Measurements from ENCODE around the gene GNPTG.

DNA sequence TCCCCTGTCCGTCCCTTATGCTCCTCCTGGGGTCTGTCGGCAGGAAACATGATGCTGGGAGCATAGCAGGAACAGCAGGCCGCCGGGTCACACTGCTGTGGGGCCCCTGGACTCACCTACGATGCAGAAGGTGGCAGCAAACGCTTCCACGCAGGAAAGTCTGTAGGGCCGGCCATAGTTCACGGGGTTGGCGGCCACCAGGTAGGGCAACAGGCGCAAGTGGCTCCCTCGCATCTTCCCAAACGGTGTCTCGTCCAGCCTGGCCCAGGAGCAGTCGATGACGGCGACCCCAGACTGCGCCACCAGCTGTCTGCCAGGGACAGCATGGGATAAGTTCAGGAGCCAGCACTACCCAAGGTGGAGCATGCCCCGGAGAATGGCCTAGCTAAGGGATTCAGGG is 1.0 kb upstream of the GNPTG start:
- TF ChIP-seq, protein P1, sequence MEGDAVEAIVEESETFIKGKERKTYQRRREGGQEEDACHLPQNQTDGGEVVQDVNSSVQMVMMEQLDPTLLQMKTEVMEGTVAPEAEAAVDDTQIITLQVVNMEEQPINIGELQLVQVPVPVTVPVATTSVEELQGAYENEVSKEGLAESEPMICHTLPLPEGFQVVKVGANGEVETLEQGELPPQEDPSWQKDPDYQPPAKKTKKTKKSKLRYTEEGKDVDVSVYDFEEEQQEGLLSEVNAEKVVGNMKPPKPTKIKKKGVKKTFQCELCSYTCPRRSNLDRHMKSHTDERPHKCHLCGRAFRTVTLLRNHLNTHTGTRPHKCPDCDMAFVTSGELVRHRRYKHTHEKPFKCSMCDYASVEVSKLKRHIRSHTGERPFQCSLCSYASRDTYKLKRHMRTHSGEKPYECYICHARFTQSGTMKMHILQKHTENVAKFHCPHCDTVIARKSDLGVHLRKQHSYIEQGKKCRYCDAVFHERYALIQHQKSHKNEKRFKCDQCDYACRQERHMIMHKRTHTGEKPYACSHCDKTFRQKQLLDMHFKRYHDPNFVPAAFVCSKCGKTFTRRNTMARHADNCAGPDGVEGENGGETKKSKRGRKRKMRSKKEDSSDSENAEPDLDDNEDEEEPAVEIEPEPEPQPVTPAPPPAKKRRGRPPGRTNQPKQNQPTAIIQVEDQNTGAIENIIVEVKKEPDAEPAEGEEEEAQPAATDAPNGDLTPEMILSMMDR (IDR thresholded peaks at IDR 0.05 in 4 of 5, conservative IDR thresholded peaks at IDR 0.05 in 1 of 5), result no peak
- TF ChIP-seq POLR2A (IDR thresholded peaks at IDR 0.05), result no peak

All from gastrocnemius medialis (tissue), 4 donors.